ENCODE data around the gene CXCR6. TPM values are rescaled to one million over a fixed set of nuclear protein-coding genes. Genes with fewer than 3 reads are reported as not detected.

Gene CXCR6
- total and polyA plus RNA-seq, 3 experiments from 2014 or later: 5.8 to 70.8 (median 5.9) TPM

- H3K27ac Mint-ChIP-seq: peak overlapping the region; percentile 67 to 94 (median 86)
Observed at GRCh38 chr3:45942051-45942825, 1.0 kb upstream of the CXCR6 start.

GRCh38 chr3:45944830-45945620 is 1.8 kb downstream of the CXCR6 start:
- Histone ChIP-seq H3K4me3 (ENCODE audit: low read length) (peak overlapping the region; percentile 14), H3K9me3 (ENCODE audit: low read length) (no peaks in the 10 kb centered on the region), H3K4me1 (ENCODE audit: insufficient read depth, low read length) (peaks cover 78% of the 10 kb centered on the region), H3K27ac (ENCODE audit: low read depth, low read length) (peak overlapping the region; percentile 32), H3K36me3 (ENCODE audit: insufficient read depth, low read length) (peaks cover 36% of the 10 kb centered on the region), H3K27me3 (ENCODE audit: insufficient read depth, low read length, poor library complexity, severe bottlenecking) (no peaks in the 10 kb centered on the region)
- no peaks in the 10 kb centered on the region for H3K27me3 Mint-ChIP-seq
- peak overlapping the region; percentile 61 to 94 (median 90) for H3K4me3 Mint-ChIP-seq
- ChIA-PET CTCF (interaction anchor here (0.9 to 16.7 kb wide), 9 partner anchors 17 to 424 kb away, joined by 3 to 295 read pairs (median 4); no protein-coding TSS in a partner anchor), POLR2A (interaction anchor here (0.7 to 2.0 kb wide), 6 partner anchors 14 to 120 kb away, joined by 3 to 14 read pairs (median 4); partner anchors contain the start of gene CCR9)
- peaks cover 39 to 72% (median 54%) of the 10 kb centered on the region in 3 donors for H3K36me3 Mint-ChIP-seq
- H3K4me1 Mint-ChIP-seq: peaks cover 87 to 99% (median 99%) of the 10 kb centered on the region in 3 donors
- peaks cover 0 to 4% (median 0%) of the 10 kb centered on the region in 5 donors for H3K9me3 Mint-ChIP-seq
- peak overlapping the region; percentile 60 to 98 (median 94) for H3K27ac Mint-ChIP-seq
- peak in 1 of 5 donors; percentile 44 for DNase-seq

More at GRCh38 chr3:45942051-45942825, 1.0 kb upstream of the CXCR6 start:
- Histone ChIP-seq H3K4me1 (ENCODE audit: insufficient read depth, low read length) (peaks cover 62% of the 10 kb centered on the region), H3K27ac (ENCODE audit: low read depth, low read length) (no peak overlapping the region), H3K36me3 (ENCODE audit: insufficient read depth, low read length) (peaks cover 14% of the 10 kb centered on the region), H3K27me3 (ENCODE audit: insufficient read depth, low read length, poor library complexity, severe bottlenecking) (no peaks in the 10 kb centered on the region), H3K4me3 (ENCODE audit: low read length) (no peak overlapping the region), H3K9me3 (ENCODE audit: low read length) (no peaks in the 10 kb centered on the region)
- CTCF ChIA-PET: interaction anchor here (1.2 to 16.7 kb wide), 7 partner anchors 11 to 428 kb away, joined by 3 to 295 read pairs (median 6); partner anchors contain the start of gene CCR5
- H3K9me3 Mint-ChIP-seq: peaks cover 0 to 4% (median 0%) of the 10 kb centered on the region in 5 donors
- no peaks in the 10 kb centered on the region for H3K27me3 Mint-ChIP-seq
- POLR2A ChIA-PET: interaction anchor here (1.0 to 1.6 kb wide), 5 partner anchors 9 to 136 kb away, joined by 3 to 9 read pairs (median 4); no protein-coding TSS in a partner anchor
- H3K4me3 Mint-ChIP-seq: peak overlapping the region; percentile 75 to 92 (median 89)
- H3K36me3 Mint-ChIP-seq: peaks cover 29 to 69% (median 40%) of the 10 kb centered on the region in 3 donors
- no peak for DNase-seq
- peaks cover 76 to 92% (median 87%) of the 10 kb centered on the region in 3 donors for H3K4me1 Mint-ChIP-seq

GRCh38 chr3:45946307-45946706 is 3.0 kb downstream of the CXCR6 start:
- Histone ChIP-seq H3K27ac (ENCODE audit: low read depth, low read length) (no peak overlapping the region), H3K4me1 (ENCODE audit: insufficient read depth, low read length) (peaks cover 91% of the 10 kb centered on the region), H3K27me3 (ENCODE audit: insufficient read depth, low read length, poor library complexity, severe bottlenecking) (no peaks in the 10 kb centered on the region), H3K9me3 (ENCODE audit: low read length) (no peaks in the 10 kb centered on the region), H3K4me3 (ENCODE audit: low read length) (no peak overlapping the region), H3K36me3 (ENCODE audit: insufficient read depth, low read length) (peaks cover 40% of the 10 kb centered on the region)
- Mint-ChIP-seq H3K36me3 (peaks cover 32 to 72% (median 46%) of the 10 kb centered on the region in 3 donors), H3K4me1 (peaks cover 91 to 99% (median 99%) of the 10 kb centered on the region in 3 donors), H3K9me3 (no peaks in the 10 kb centered on the region), H3K27me3 (no peaks in the 10 kb centered on the region), H3K4me3 (peak overlapping the region; percentile 61 to 94 (median 90)), H3K27ac (peak overlapping the region; percentile 79 to 98 (median 93))
- ChIA-PET CTCF (interaction anchor here (16.7 kb wide), 1 partner anchor 133 kb away, joined by 295 read pairs; no protein-coding TSS in a partner anchor), POLR2A (interaction anchor here (1.5 kb wide), 1 partner anchor 131 kb away, joined by 3 read pairs; no protein-coding TSS in a partner anchor)
- DNase-seq: peak in 1 of 5 donors; percentile 21

GRCh38 chr3:45946875-45947274 is 3.6 kb downstream of the CXCR6 start:
- Histone ChIP-seq H3K4me1 (ENCODE audit: insufficient read depth, low read length) (peaks cover 97% of the 10 kb centered on the region), H3K27ac (ENCODE audit: low read depth, low read length) (no peak overlapping the region), H3K9me3 (ENCODE audit: low read length) (no peaks in the 10 kb centered on the region), H3K36me3 (ENCODE audit: insufficient read depth, low read length) (peaks cover 45% of the 10 kb centered on the region), H3K27me3 (ENCODE audit: insufficient read depth, low read length, poor library complexity, severe bottlenecking) (no peaks in the 10 kb centered on the region), H3K4me3 (ENCODE audit: low read length) (no peak overlapping the region)
- Mint-ChIP-seq H3K9me3 (no peaks in the 10 kb centered on the region), H3K27ac (peak overlapping the region; percentile 79 to 98 (median 93)), H3K36me3 (peaks cover 36 to 74% (median 45%) of the 10 kb centered on the region in 3 donors), H3K4me1 (peaks cover 95 to 99% (median 99%) of the 10 kb centered on the region in 3 donors), H3K27me3 (no peaks in the 10 kb centered on the region), H3K4me3 (peak overlapping the region; percentile 61 to 94 (median 90))
- DNase-seq: peak in 1 of 5 donors; percentile 21
- POLR2A ChIA-PET: interaction anchor here (1.5 kb wide), 1 partner anchor 131 kb away, joined by 3 read pairs; no protein-coding TSS in a partner anchor
- CTCF ChIA-PET: interaction anchor here (1.1 to 16.7 kb wide), 3 partner anchors 18 to 133 kb away, joined by 3 to 295 read pairs (median 3); no protein-coding TSS in a partner anchor

GRCh38 chr3:45947361-45947760 is 4.1 kb downstream of the CXCR6 start:
- peak overlapping the region; percentile 31 to 94 (median 89) for H3K4me3 Mint-ChIP-seq
- H3K27ac Mint-ChIP-seq: peak overlapping the region; percentile 6 to 98 (median 92)
- H3K36me3 Mint-ChIP-seq: peaks cover 39 to 78% (median 45%) of the 10 kb centered on the region in 3 donors
- Histone ChIP-seq H3K4me3 (ENCODE audit: low read length) (no peak overlapping the region), H3K9me3 (ENCODE audit: low read length) (no peaks in the 10 kb centered on the region), H3K4me1 (ENCODE audit: insufficient read depth, low read length) (peaks cover 97% of the 10 kb centered on the region), H3K27ac (ENCODE audit: low read depth, low read length) (no peak overlapping the region), H3K36me3 (ENCODE audit: insufficient read depth, low read length) (peaks cover 50% of the 10 kb centered on the region), H3K27me3 (ENCODE audit: insufficient read depth, low read length, poor library complexity, severe bottlenecking) (no peaks in the 10 kb centered on the region)
- ChIA-PET POLR2A (interaction anchor here (1.0 to 1.5 kb wide), 2 partner anchors 10 to 130 kb away, joined by 3 read pairs; no protein-coding TSS in a partner anchor), CTCF (interaction anchor here (1.1 to 16.7 kb wide), 3 partner anchors 18 to 132 kb away, joined by 3 to 295 read pairs (median 3); no protein-coding TSS in a partner anchor)
- H3K27me3 Mint-ChIP-seq: no peaks in the 10 kb centered on the region
- no peak for DNase-seq
- peaks cover 95 to 99% (median 99%) of the 10 kb centered on the region in 3 donors for H3K4me1 Mint-ChIP-seq
- H3K9me3 Mint-ChIP-seq: no peaks in the 10 kb centered on the region

GRCh38 chr3:45948311-45948781 is 5.1 kb downstream of the CXCR6 start:
- no peaks in the 10 kb centered on the region for H3K27me3 ChIP-seq (ENCODE audit: insufficient read depth, low read length, poor library complexity, severe bottlenecking)
- CTCF ChIA-PET: interaction anchor here (1.1 to 16.7 kb wide), 4 partner anchors 9 to 131 kb away, joined by 3 to 295 read pairs (median 22); no protein-coding TSS in a partner anchor
- H3K36me3 ChIP-seq (ENCODE audit: insufficient read depth, low read length): peaks cover 60% of the 10 kb centered on the region
- POLR2A ChIA-PET: interaction anchor here (1.0 kb wide), 1 partner anchor 9 kb away, joined by 3 read pairs; no protein-coding TSS in a partner anchor
- peaks cover 93% of the 10 kb centered on the region for H3K4me1 ChIP-seq (ENCODE audit: insufficient read depth, low read length)
- Mint-ChIP-seq H3K9me3 (no peaks in the 10 kb centered on the region), H3K27ac (peak overlapping the region; percentile 69 to 95 (median 92)), H3K4me1 (peaks cover 95 to 99% (median 99%) of the 10 kb centered on the region in 3 donors), H3K27me3 (no peaks in the 10 kb centered on the region), H3K36me3 (peaks cover 48 to 87% (median 55%) of the 10 kb centered on the region in 3 donors), H3K4me3 (peak overlapping the region; percentile 19 to 94 (median 73))
- H3K9me3 ChIP-seq (ENCODE audit: low read length): no peaks in the 10 kb centered on the region
- no peak overlapping the region for H3K27ac ChIP-seq (ENCODE audit: low read depth, low read length)
- H3K4me3 ChIP-seq (ENCODE audit: low read length): no peak overlapping the region
- no peak for DNase-seq

- Mint-ChIP-seq H3K9me3 (no peaks in the 10 kb centered on the region), H3K27ac (peak overlapping the region; percentile 69 to 95 (median 92)), H3K36me3 (peaks cover 49 to 93% (median 61%) of the 10 kb centered on the region in 3 donors), H3K27me3 (no peaks in the 10 kb centered on the region), H3K4me1 (peaks cover 95 to 99% (median 99%) of the 10 kb centered on the region in 3 donors), H3K4me3 (peak overlapping the region; percentile 19 to 94 (median 73))
- Histone ChIP-seq H3K27ac (ENCODE audit: low read depth, low read length) (no peak overlapping the region), H3K4me1 (ENCODE audit: insufficient read depth, low read length) (peaks cover 88% of the 10 kb centered on the region), H3K4me3 (ENCODE audit: low read length) (no peak overlapping the region), H3K36me3 (ENCODE audit: insufficient read depth, low read length) (peaks cover 65% of the 10 kb centered on the region), H3K9me3 (ENCODE audit: low read length) (no peaks in the 10 kb centered on the region), H3K27me3 (ENCODE audit: insufficient read depth, low read length, poor library complexity, severe bottlenecking) (no peaks in the 10 kb centered on the region)
- ChIA-PET POLR2A (no interaction called here), CTCF (interaction anchor here (4.0 to 16.7 kb wide), 3 partner anchors 9 to 131 kb away, joined by 21 to 295 read pairs (median 22); no protein-coding TSS in a partner anchor)
- no peak for DNase-seq
Observed at GRCh38 chr3:45948881-45949280, 5.6 kb downstream of the CXCR6 start.

All from CD8-positive, alpha-beta memory T cell (primary cell).